Type B pancreatic cell (in vitro differentiated cells): ENCODE data around the gene OR2A7. TPM values are rescaled to one million over a fixed set of nuclear protein-coding genes. Genes with fewer than 3 reads are reported as not detected.
"Not testable (repeated sequence)": the region's sequence is repeated elsewhere in the genome, so short reads cannot be mapped to it uniquely, and the experiment has no call there.

Experiments
- DNase-seq: peaks from one replicate; pipeline ENCODE4 v3.0.0; 2021; ENCODE audit warnings: mixed read lengths; ENCODE audit not compliant: unreplicated experiment; ENCODE audit errors: extremely low spot score
- H3K27ac Mint-ChIP-seq: 2 replicates; pipeline ENCODE4 v1.8.0; 2021; ENCODE audit warnings: mild to moderate bottlenecking, mixed read lengths
- H3K27me3 Mint-ChIP-seq: 2 replicates; pipeline ENCODE4 v1.8.0; 2021; ENCODE audit warnings: mixed read lengths
- H3K36me3 Mint-ChIP-seq: 2 replicates; pipeline ENCODE4 v1.8.0; 2021; ENCODE audit warnings: mixed read lengths
- H3K4me1 Mint-ChIP-seq: one replicate; pipeline ENCODE4 v1.8.0; 2021; ENCODE audit warnings: mixed read lengths; ENCODE audit not compliant: unreplicated experiment
- H3K4me3 Mint-ChIP-seq: 2 replicates; pipeline ENCODE4 v1.8.0; 2021; ENCODE audit warnings: mild to moderate bottlenecking, mixed read lengths
- H3K9me3 Mint-ChIP-seq: 2 replicates; pipeline ENCODE4 v1.8.0; 2021; ENCODE audit warnings: mixed read lengths
- total RNA-seq: library from RNA; stranded (reverse); gene quantifications from 2 replicates; pipeline ENCODE4 v1.2.1, GENCODE V29; 2021; ENCODE audit warnings: low replicate concordance
- TF ChIP-seq, protein P1 (sequence below): fragments of 200-600 bp; sonication (generic); conservative IDR thresholded peaks from 2 replicates; pipeline ENCODE4 v1.5.0; 2021; ENCODE audit warnings: antibody characterized with exemption, mild to moderate bottlenecking

OR2A7 gene
- total RNA-seq, 1 donor from 2014 or later: 4.2 TPM

DNA sequence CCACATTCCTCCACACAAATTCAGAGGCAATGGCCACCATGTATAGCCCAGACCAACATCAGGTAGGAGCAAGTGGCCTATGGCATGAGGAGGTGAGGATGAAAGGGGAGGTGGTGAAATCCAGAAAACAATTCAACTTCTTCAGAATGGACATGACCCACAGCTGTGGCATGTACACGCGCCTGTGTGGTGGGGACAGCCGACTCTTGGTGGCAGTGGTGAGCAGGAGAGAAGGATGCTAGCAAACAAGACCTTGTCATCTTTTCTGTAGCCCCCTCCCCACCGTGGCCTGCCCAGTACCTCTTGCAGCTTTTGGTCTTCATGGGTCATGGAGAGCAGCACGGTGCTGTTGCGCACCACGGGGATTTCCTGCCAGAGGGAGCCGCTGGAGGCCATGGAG is 17.4 kb upstream of the OR2A7 start:
- not testable (repeated sequence) for DNase-seq, H3K4me3 Mint-ChIP-seq, H3K4me1 Mint-ChIP-seq, H3K9me3 Mint-ChIP-seq, H3K36me3 Mint-ChIP-seq, H3K27me3 Mint-ChIP-seq, H3K27ac Mint-ChIP-seq

DNA sequence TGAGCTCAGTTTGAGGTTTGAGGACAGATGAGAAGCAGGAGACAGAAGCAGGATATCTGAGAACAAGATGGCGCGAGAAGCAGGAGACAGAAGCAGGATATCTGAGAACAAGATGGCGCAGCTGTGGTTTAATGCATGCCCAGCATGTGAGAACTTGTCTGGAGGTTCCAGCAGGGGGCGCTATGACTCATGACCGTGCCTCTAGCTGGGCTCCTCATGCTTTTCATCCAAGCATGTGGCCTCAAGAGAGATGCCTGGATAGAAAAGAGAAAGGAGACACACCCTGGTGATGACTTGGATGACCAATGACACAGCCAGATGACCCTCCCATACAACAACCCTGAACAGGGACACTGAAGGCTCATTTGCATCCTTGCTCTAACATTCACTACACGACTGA is 15.4 kb upstream of the OR2A7 start:
- DNase-seq, H3K36me3 Mint-ChIP-seq, H3K4me1 Mint-ChIP-seq, H3K27ac Mint-ChIP-seq, H3K27me3 Mint-ChIP-seq, H3K9me3 Mint-ChIP-seq, H3K4me3 Mint-ChIP-seq: not testable (repeated sequence)

DNA sequence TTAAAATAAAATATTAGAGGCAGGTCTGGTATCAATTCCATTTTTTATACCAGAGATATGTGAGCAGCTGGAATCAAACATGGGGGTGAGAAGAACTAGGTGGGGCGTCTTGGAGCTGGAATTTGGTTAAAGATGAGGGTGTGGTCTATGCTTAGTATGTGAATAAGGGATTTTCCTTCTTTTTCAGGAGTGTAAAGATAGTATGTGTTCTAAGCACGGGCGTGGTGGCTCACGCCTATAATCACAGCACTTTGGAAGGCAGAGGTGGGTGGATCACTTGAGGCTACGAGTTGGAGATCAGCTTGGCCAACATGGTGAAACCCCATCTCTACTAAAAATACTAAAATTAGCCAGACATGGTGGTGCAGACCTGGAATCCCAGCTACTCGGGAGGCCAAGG is 10.7 kb upstream of the OR2A7 start:
- not testable (repeated sequence) for H3K36me3 Mint-ChIP-seq, H3K9me3 Mint-ChIP-seq, DNase-seq, H3K27me3 Mint-ChIP-seq, H3K4me3 Mint-ChIP-seq, H3K4me1 Mint-ChIP-seq, H3K27ac Mint-ChIP-seq

- not testable (repeated sequence) for H3K27ac Mint-ChIP-seq, H3K4me1 Mint-ChIP-seq, H3K4me3 Mint-ChIP-seq, H3K9me3 Mint-ChIP-seq, H3K36me3 Mint-ChIP-seq, H3K27me3 Mint-ChIP-seq, DNase-seq
Measured at GRCh38 chr7:144269188-144269587, 4.6 kb upstream of the OR2A7 start, which contains the start of gene CTAGE8. Gene CTAGE8 (minus strand): TSS chr7:144269288. CDS start chr7:144269250, 38 bp downstream.

DNA sequence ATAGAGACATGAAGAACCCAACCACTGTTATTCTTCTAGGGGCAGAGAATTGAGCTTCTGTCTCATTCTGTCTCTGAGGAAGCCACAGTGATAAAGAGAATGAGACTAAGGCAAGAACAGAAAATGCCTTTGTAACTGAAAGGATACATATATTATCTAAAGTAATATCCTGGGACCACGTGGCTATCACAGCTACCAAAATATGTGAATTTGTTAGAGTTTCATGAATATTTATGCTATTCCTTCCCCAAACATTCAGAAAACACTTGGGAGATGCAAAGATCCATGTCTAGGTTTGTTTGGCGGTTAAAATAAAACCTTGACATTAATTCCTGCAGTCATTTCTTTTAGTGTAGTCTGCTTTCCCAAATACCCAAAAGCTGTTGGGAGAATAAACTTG is 2.5 kb downstream of the OR2A7 start:
- H3K4me1 Mint-ChIP-seq, DNase-seq, H3K4me3 Mint-ChIP-seq, H3K27ac Mint-ChIP-seq, H3K9me3 Mint-ChIP-seq, H3K27me3 Mint-ChIP-seq, H3K36me3 Mint-ChIP-seq: not testable (repeated sequence)

GRCh38 chr7:144259067-144259466 is 5.5 kb downstream of the OR2A7 start:
- not testable (repeated sequence) for H3K4me3 Mint-ChIP-seq, DNase-seq, H3K4me1 Mint-ChIP-seq, H3K27me3 Mint-ChIP-seq, H3K36me3 Mint-ChIP-seq, H3K27ac Mint-ChIP-seq, H3K9me3 Mint-ChIP-seq

DNA sequence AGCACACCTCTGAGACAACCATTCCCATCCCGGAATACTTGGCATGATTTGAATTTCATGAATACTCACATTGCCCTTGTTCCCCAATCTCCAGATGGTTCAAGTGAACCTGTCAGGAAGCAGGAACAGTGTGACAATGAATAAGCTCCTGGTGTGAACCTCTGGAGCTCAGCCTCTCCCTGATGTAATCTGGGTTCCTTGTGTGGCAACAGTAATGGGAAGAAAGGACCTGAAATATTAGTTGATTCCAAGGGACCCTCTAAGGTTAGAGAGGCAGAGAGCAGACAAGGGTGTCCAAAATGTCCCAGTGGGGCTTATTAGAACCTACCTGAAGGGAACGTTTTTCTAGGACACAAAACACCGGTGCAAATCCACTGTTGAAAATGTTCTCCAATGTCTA is 8.5 kb downstream of the OR2A7 start:
- DNase-seq: no peak
- no peaks in the 10 kb centered on the region for H3K9me3 Mint-ChIP-seq
- no peak overlapping the region for H3K27ac Mint-ChIP-seq
- no peaks in the 10 kb centered on the region for H3K4me1 Mint-ChIP-seq
- H3K4me3 Mint-ChIP-seq: no peak overlapping the region
- TF ChIP-seq, protein P1, sequence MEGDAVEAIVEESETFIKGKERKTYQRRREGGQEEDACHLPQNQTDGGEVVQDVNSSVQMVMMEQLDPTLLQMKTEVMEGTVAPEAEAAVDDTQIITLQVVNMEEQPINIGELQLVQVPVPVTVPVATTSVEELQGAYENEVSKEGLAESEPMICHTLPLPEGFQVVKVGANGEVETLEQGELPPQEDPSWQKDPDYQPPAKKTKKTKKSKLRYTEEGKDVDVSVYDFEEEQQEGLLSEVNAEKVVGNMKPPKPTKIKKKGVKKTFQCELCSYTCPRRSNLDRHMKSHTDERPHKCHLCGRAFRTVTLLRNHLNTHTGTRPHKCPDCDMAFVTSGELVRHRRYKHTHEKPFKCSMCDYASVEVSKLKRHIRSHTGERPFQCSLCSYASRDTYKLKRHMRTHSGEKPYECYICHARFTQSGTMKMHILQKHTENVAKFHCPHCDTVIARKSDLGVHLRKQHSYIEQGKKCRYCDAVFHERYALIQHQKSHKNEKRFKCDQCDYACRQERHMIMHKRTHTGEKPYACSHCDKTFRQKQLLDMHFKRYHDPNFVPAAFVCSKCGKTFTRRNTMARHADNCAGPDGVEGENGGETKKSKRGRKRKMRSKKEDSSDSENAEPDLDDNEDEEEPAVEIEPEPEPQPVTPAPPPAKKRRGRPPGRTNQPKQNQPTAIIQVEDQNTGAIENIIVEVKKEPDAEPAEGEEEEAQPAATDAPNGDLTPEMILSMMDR: no peak
- no peaks in the 10 kb centered on the region for H3K36me3 Mint-ChIP-seq
- no peaks in the 10 kb centered on the region for H3K27me3 Mint-ChIP-seq

DNA sequence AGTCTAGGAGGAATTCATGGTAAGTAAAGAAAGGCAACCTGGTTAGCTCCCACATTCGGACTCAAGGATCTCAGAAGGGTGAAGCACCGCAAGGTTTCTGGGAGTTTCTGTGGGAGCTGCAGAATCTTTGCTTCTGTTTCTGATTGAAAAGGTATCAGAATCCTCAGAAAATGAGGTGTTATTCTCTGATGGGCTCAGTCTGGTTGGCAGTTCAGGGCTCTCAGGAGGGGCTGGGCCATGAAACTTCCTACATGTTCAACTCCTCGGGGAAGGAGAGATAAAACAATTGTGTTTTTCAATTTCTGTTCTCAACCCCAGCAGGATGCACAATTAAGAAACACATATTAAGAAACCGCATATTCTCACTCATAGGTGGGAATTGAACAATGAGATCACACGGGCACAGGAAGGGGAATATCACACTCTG is 9.1 kb downstream of the OR2A7 start:
- TF ChIP-seq, protein P1: no peak
- Mint-ChIP-seq H3K9me3 (no peaks in the 10 kb centered on the region), H3K36me3 (no peaks in the 10 kb centered on the region), H3K27ac (no peak overlapping the region), H3K4me3 (no peak overlapping the region), H3K4me1 (no peaks in the 10 kb centered on the region), H3K27me3 (no peaks in the 10 kb centered on the region)
- no peak for DNase-seq

DNA sequence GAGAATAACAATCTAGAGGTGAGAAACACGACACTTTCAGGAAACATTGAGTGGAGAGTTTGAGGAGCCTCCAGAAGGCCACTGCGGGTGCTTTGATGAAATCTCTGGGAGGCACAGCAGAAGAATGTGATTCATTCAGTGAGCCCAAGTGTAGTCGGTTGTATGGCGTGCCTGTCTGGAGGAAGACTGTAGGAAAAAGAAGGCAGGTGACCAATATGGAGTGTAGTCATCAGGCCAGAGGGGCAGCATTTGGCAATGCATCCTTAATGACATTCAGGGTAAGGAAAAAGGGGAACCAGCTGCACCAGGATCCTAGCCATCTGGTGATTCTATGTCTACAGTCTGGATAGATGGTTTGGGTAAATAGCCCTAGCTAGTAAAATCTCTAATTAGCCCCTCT is 12.3 kb downstream of the OR2A7 start:
- not testable (repeated sequence) for H3K9me3 Mint-ChIP-seq, H3K36me3 Mint-ChIP-seq, H3K4me1 Mint-ChIP-seq

GRCh38 chr7:144247674-144248330 is 16.8 kb downstream of the OR2A7 start:
- H3K9me3 Mint-ChIP-seq, H3K4me3 Mint-ChIP-seq, DNase-seq, H3K27me3 Mint-ChIP-seq, H3K4me1 Mint-ChIP-seq, H3K27ac Mint-ChIP-seq, H3K36me3 Mint-ChIP-seq: not testable (repeated sequence)

More for the DNA sequence above, 12.3 kb downstream of the OR2A7 start:
- H3K4me3 Mint-ChIP-seq, H3K27ac Mint-ChIP-seq, DNase-seq, H3K27me3 Mint-ChIP-seq: not testable (repeated sequence)

DNA sequence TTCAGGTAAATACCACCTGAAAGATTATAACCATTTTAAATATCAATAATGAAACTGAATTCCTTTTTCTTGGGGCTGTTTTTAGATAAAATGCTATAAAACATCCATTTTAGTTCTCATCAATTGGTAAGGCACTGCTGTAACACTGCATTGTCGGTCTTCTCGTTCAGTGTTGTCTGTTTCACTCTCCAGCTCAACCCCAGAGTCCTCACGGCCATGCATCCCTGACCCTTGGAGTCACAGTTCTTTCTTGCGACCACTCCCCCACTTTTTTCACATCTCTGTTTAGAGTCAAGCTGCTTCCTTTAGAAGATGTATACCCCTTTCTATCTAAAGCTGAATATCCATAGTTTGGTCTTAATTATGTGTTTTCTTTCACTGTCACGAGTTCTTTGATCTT is 17.6 kb downstream of the OR2A7 start:
- not testable (repeated sequence) for H3K4me3 Mint-ChIP-seq, H3K36me3 Mint-ChIP-seq, H3K27ac Mint-ChIP-seq, DNase-seq, H3K9me3 Mint-ChIP-seq, H3K27me3 Mint-ChIP-seq, H3K4me1 Mint-ChIP-seq

DNA sequence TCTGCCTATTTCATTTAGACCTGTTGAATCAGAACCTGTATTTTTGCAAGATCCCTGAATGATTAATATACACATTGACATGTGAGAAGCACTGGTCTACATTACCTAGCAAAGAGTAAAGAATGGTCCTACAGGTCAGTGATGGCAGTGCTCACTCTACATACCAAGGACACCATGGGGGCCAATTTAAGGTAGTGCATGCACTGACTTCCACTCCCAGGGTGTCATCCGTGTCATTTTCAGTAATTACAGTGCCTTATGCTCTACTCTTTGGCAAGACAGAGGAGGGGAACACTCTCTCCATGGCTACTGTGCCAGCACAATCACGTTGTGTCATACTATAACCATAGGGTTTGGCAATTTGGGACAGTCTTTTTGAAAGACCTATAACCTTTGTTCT is 19.2 kb downstream of the OR2A7 start:
- not testable (repeated sequence) for H3K27me3 Mint-ChIP-seq, H3K36me3 Mint-ChIP-seq, H3K4me3 Mint-ChIP-seq, DNase-seq, H3K4me1 Mint-ChIP-seq, H3K9me3 Mint-ChIP-seq, H3K27ac Mint-ChIP-seq

- not testable (repeated sequence) for DNase-seq, H3K4me1 Mint-ChIP-seq, H3K9me3 Mint-ChIP-seq, H3K4me3 Mint-ChIP-seq, H3K36me3 Mint-ChIP-seq, H3K27ac Mint-ChIP-seq, H3K27me3 Mint-ChIP-seq
Measured at GRCh38 chr7:144239365-144239764, 25.2 kb downstream of the OR2A7 start, which contains the start of gene OR2A42. Gene OR2A42 (minus strand): TSS chr7:144239605. CDS start chr7:144232843, 6,762 bp downstream.
